IMR-90 (cell line): ENCODE measurements around the gene MAGI1. TPM values are rescaled to one million over a fixed set of nuclear protein-coding genes. Genes with fewer than 3 reads are reported as not detected.
A peak's percentile ranks its signal among the peaks of the same experiment; 100 is the strongest.

Source experiments
- ATAC-seq: fragments of 200-7000 bp; cut with Tn5 transposase; 2 replicates; pipeline ENCODE4 v1.9.1; 2020; ENCODE audit warnings: low read depth, mild to moderate bottlenecking, moderate library complexity
- BruUV-seq: library from RNA; stranded (reverse); fragments of 400-500 nt; replicated peaks from 2 replicates; lab custom pipeline; 2021; lab: Mats Ljungman, UMichigan
- CTCF ChIA-PET: fragments of 300-600 bp; formaldehyde crosslinking; extraction: SDS; loops from one replicate; lab custom pipeline; 2021; ENCODE audit warnings: antibody characterized with exemption; lab: Yijun Ruan, JAX
- POLR2A ChIA-PET: fragments of 300-600 bp; sonication (Branson Sonifier 250); formaldehyde crosslinking; loops from one replicate; lab custom pipeline; 2022; ENCODE audit warnings: antibody characterized with exemption; ENCODE audit not compliant: unreplicated experiment; lab: Charles Lee
- DNase-seq: peaks from one replicate; pipeline ENCODE4 v3.0.0; 2013
- H2AFZ ChIP-seq: replicated peaks from 2 replicates; pipeline ENCODE3; 2013; ENCODE audit warnings: low read length, mild to moderate bottlenecking; ENCODE audit not compliant: poor library complexity
- H2AK5ac ChIP-seq: 2 replicates; pipeline ENCODE4 v1.6.1; 2013; ENCODE audit warnings: low read depth, low read length, inconsistent platforms
- H2AK9ac ChIP-seq: replicated peaks from 2 replicates; pipeline ENCODE3; 2013; ENCODE audit warnings: mild to moderate bottlenecking, low read depth, low read length, moderate library complexity; ENCODE audit not compliant: poor library complexity
- H2BK120ac ChIP-seq: 2 replicates; pipeline ENCODE4 v1.6.1; 2013; ENCODE audit warnings: low read depth, low read length, inconsistent platforms
- H2BK15ac ChIP-seq: 3 replicates; pipeline ENCODE4 v1.6.1; 2013; ENCODE audit warnings: low read depth, low read length, inconsistent platforms
- H2BK20ac ChIP-seq: 2 replicates; pipeline ENCODE4 v1.6.1; 2013; ENCODE audit warnings: low read depth, mild to moderate bottlenecking, inconsistent platforms, low read length, moderate library complexity
- H2BK5ac ChIP-seq: 2 replicates; pipeline ENCODE4 v1.6.1; 2013; ENCODE audit warnings: mild to moderate bottlenecking, low read depth, low read length, inconsistent platforms; ENCODE audit not compliant: poor library complexity, severe bottlenecking
- H3K14ac ChIP-seq: replicated peaks from 2 replicates; pipeline ENCODE4 v1.6.1; 2013; ENCODE audit warnings: low read depth, low read length, inconsistent platforms
- H3K18ac ChIP-seq: 2 replicates; pipeline ENCODE4 v1.6.1; 2013; ENCODE audit warnings: low read depth, low read length, control low read depth
- H3K23ac ChIP-seq: 2 replicates; pipeline ENCODE4 v1.6.1; 2013; ENCODE audit warnings: low read depth, low read length, inconsistent platforms
- H3K27ac ChIP-seq: 2 replicates; pipeline ENCODE4 v1.5.1; 2013; ENCODE audit warnings: mild to moderate bottlenecking, control low read depth, low read length; ENCODE audit not compliant: insufficient read depth
- H3K27me3 ChIP-seq: 2 replicates; pipeline ENCODE4 v1.6.1; 2013; ENCODE audit warnings: low read length; ENCODE audit not compliant: control insufficient read depth, insufficient read depth
- H3K36me3 ChIP-seq: 2 replicates; pipeline ENCODE4 v1.6.1; 2013; ENCODE audit warnings: low read length, mixed read lengths; ENCODE audit not compliant: control insufficient read depth, insufficient read depth
- H3K4ac ChIP-seq: 2 replicates; pipeline ENCODE4 v1.6.1; 2013; ENCODE audit warnings: low read depth, low read length, inconsistent platforms
- H3K4me1 ChIP-seq: 2 replicates; pipeline ENCODE4 v1.6.1; 2013; ENCODE audit warnings: low read length, mixed read lengths; ENCODE audit not compliant: control insufficient read depth, insufficient read depth
- H3K4me2 ChIP-seq: 2 replicates; pipeline ENCODE4 v1.6.1; 2013; ENCODE audit warnings: low read depth, mild to moderate bottlenecking, control low read depth, low read length, moderate library complexity
- H3K4me3 ChIP-seq: 2 replicates; pipeline ENCODE4 v1.5.1; 2013; ENCODE audit warnings: low read depth, mild to moderate bottlenecking, control low read depth, low read length, moderate library complexity; ENCODE audit not compliant: insufficient read depth
- H3K56ac ChIP-seq: 2 replicates; pipeline ENCODE4 v1.6.1; 2013; ENCODE audit warnings: low read length, inconsistent platforms; ENCODE audit not compliant: insufficient read depth; ENCODE audit errors: extremely low read depth
- H3K79me1 ChIP-seq, 2 experiments: 2 replicates each; pipeline ENCODE4 v1.6.1; 2013; ENCODE audit warnings: low read length in 2 of 2, inconsistent platforms in 1 of 2, low read depth in 1 of 2
- H3K9ac ChIP-seq: 2 replicates; pipeline ENCODE4 v1.6.1; 2013; ENCODE audit warnings: low read depth, low read length, control low read depth
- H3K9me1 ChIP-seq: 2 replicates; pipeline ENCODE4 v1.6.1; 2013; ENCODE audit warnings: low read length, inconsistent platforms; ENCODE audit not compliant: insufficient read depth
- H3K9me3 ChIP-seq: 2 replicates; pipeline ENCODE4 v1.6.1; 2013; ENCODE audit warnings: low read length; ENCODE audit not compliant: control insufficient read depth, insufficient read depth
- H4K20me1 ChIP-seq: 2 replicates; pipeline ENCODE4 v1.6.1; 2013; ENCODE audit warnings: low read length, inconsistent platforms; ENCODE audit not compliant: insufficient read depth
- H4K5ac ChIP-seq: 2 replicates; pipeline ENCODE4 v1.6.1; 2013; ENCODE audit warnings: mild to moderate bottlenecking, low read depth, low read length, control low read depth
- H4K8ac ChIP-seq, 2 experiments: 2 replicates each; pipeline ENCODE4 v1.6.1; 2013; ENCODE audit warnings: low read depth in 2 of 2, low read length in 2 of 2, control low read depth in 1 of 2, inconsistent platforms in 1 of 2
- H4K91ac ChIP-seq: 2 replicates; pipeline ENCODE4 v1.6.1; 2013; ENCODE audit warnings: low read depth, low read length, inconsistent platforms; ENCODE audit not compliant: insufficient read depth
- ELK1 ChIP-seq: fragments of 150-350 bp; IDR thresholded peaks from 2 replicates; pipeline ENCODE4 v1.6.1; 2016; ENCODE audit warnings: low read depth, mild to moderate bottlenecking, low read length, moderate library complexity, borderline replicate concordance
- USF2 ChIP-seq: fragments of 150-350 bp; IDR thresholded peaks from 2 replicates; pipeline ENCODE4 v1.6.1; 2017; ENCODE audit warnings: mild to moderate bottlenecking, antibody characterized with exemption, low read length, low read depth
- WGBS, 2 experiments: methylation state at CpG; one replicate each; pipeline versions ENCODE4 v1.1.5 to v1.1.7; 2013; ENCODE audit warnings: missing lambda C conversion rate in 2 of 2; ENCODE audit not compliant: insufficient read length in 1 of 2; ENCODE audit errors: extremely low coverage in 2 of 2; 5-methylcytosine and 5-hydroxymethylcytosine counted together
- dilution Hi-C: fragments of 300-500 bp; cut with HindIII; formaldehyde crosslinking; loops from one replicate; pipeline ENCODE4 v1.14.3; 2018; ENCODE audit warnings: low sequenced_read_pairs; ENCODE audit not compliant: unreplicated experiment
- in situ Hi-C: fragments of 300-500 bp; cut with MboI; formaldehyde crosslinking; loops from 3 replicates; pipeline ENCODE4 v1.14.3; 2019; ENCODE audit warnings: low sequenced_read_pairs, inconsistent platforms, mixed read lengths
- intact Hi-C: fragments of 100-400 bp; cut with micrococcal nuclease; formaldehyde crosslinking; loops from 2 replicates; pipeline ENCODE4 v1.10.0; 2022
- polyA plus RNA-seq, 3 experiments: library from polyadenylated mRNA; depleted of rRNA; stranded (reverse); fragments of >200 nt; gene quantifications; 2 replicates each; pipeline ENCODE4 v1.2.3, GENCODE V29; 2012; ENCODE audit warnings: low replicate concordance in 1 of 3
- total RNA-seq: library from RNA; depleted of rRNA; stranded (reverse); fragments of >200 nt; gene quantifications from 2 replicates; pipeline ENCODE4 v1.2.3, GENCODE V29; 2012

MAGI1 gene
- total and polyA plus RNA-seq, 2 of the 4 experiments (the other 2 are of a cell fraction) = 14.5 to 24.2 TPM

- WGBS, 2 experiments = 100% methylated on average over 1 of the region's 6 CpGs; no CpG with 5 or more reads in 1 of the 2 experiments
- Histone ChIP-seq H3K27me3 (no peaks in the 10 kb centered on the region), H2AK9ac (no peak overlapping the region), H3K18ac (no peak overlapping the region), H3K14ac (no peak overlapping the region), H3K23ac (no peak overlapping the region), H3K4me2 (no peak overlapping the region), H2AFZ (no peak overlapping the region), H2AK5ac (no peak overlapping the region), H2BK5ac (no peak overlapping the region), H3K27ac (no peak overlapping the region), H3K56ac (no peak overlapping the region), H3K9me1 (0 out of 2 replicates have a peak, but pooled peaks cover 9% of the 10 kb centered on the region), H3K4me3 (no peak overlapping the region), H4K20me1 (peaks cover 11% of the 10 kb centered on the region; the same call in 1 of the 2 replicates), H4K91ac (no peak overlapping the region), H2BK20ac (no peak overlapping the region), H3K36me3 (no peaks in the 10 kb centered on the region), H3K4me1 (no peaks in the 10 kb centered on the region), H3K4ac (no peak overlapping the region), H4K5ac (no peak overlapping the region), H2BK120ac (no peak overlapping the region), H3K79me1 (peaks cover 38 to 50% of the 10 kb centered on the region in 2 experiments), H3K9me3 (no peaks in the 10 kb centered on the region), H2BK15ac (no peak overlapping the region), H4K8ac (no peak overlapping the region), H3K9ac (no peak overlapping the region)
- dilution Hi-C loops (no loop called here), intact Hi-C loops (no loop called here), in situ Hi-C loops (no loop called here)
- ChIA-PET CTCF (no interaction called here), POLR2A (no interaction called here)
- ATAC-seq = no peak
- no TSS peak for BruUV-seq
- TF ChIP-seq ELK1 = no peak
- TF ChIP-seq USF2 = no peak
- DNase-seq = peak; percentile 26
Measured at GRCh38 chr3:65871305-65872141, 167.2 kb downstream of the MAGI1 start.
